H1 (cell line): ENCODE results near the gene TBX15. TPM values are rescaled to one million over a fixed set of nuclear protein-coding genes. Genes with fewer than 3 reads are reported as not detected.

Source experiments
- CBX5 ChIP-seq: fragments of 300-800, 300-1000 bp; sonication (generic); IDR thresholded peaks from 2 replicates; pipeline ENCODE4 v1.7.1; 2016; ENCODE audit warnings: antibody characterized with exemption, low read length, low read depth
- GABPA ChIP-seq: IDR thresholded peaks from 2 replicates; pipeline ENCODE4 v1.6.1; 2011; ENCODE audit warnings: mild to moderate bottlenecking, low read length, moderate library complexity, borderline replicate concordance; ENCODE audit not compliant: insufficient read depth
- POLR2AphosphoS5 ChIP-seq: IDR thresholded peaks from 2 replicates; pipeline ENCODE4 v1.6.1; 2011; ENCODE audit warnings: low read depth, low read length
- RFX5 ChIP-seq: IDR thresholded peaks from 2 replicates; pipeline ENCODE4 v1.6.1; 2011; ENCODE audit warnings: low read depth, low read length, improper control_type of control experiment, borderline replicate concordance
- RNF2 ChIP-seq: fragments of 200-900, 300-1000 bp; sonication (generic); IDR thresholded peaks from 2 replicates; pipeline ENCODE4 v1.7.1; 2016; ENCODE audit warnings: borderline replicate concordance, low read depth, mild to moderate bottlenecking, antibody characterized with exemption, low read length; ENCODE audit not compliant: poor library complexity, severe bottlenecking; ENCODE audit errors: missing control alignments
- SUZ12 ChIP-seq: fragments of 200-600 bp; sonication (generic); IDR thresholded peaks from 2 replicates; pipeline ENCODE4 v1.6.1; 2012; ENCODE audit warnings: mild to moderate bottlenecking, inconsistent platforms, low read length, moderate library complexity, mixed read lengths
- polyA plus RNA-seq, 7 experiments: library from polyadenylated mRNA; depleted of rRNA in 3 of 7; stranded (reverse) in 5 of 7; unstranded in 2 of 7; fragments of >200 nt in 5 of 7; fragments of 200-250 nt in 2 of 7; gene quantifications; 1 replicate in 5 of 7; 2 replicates in 1 of 7; 4 replicates in 1 of 7; pipeline versions ENCODE4 v1.2.1 to v1.2.3, GENCODE V29; 2011 to 2013; ENCODE audit warnings: missing spikeins in 2 of 7, mixed read lengths in 2 of 7
- total RNA-seq: library from RNA; stranded (reverse); fragmentation: NEBNext Ultra II Directional; extraction: Animal tissue kit (Norgen Biotek cat#: 25700); gene quantifications from 2 replicates; pipeline ENCODE4 v1.2.1, GENCODE V29; 2021
- TF ChIP-seq, protein P1 (sequence below): IDR thresholded peaks from 2 replicates; pipeline ENCODE4 v1.6.1; 2011; ENCODE audit warnings: low read length, improper control_type of control experiment
- TF ChIP-seq, protein P2 (sequence below): IDR thresholded peaks from 2 replicates; pipeline ENCODE4 v1.6.1; 2012; ENCODE audit warnings: inconsistent platforms

The TBX15 gene
- total and polyA plus RNA-seq, 2 of the 8 experiments (the other 6 are each of a cell fraction or from before 2014, with no cell fraction given) = 0.14 to 0.24 TPM

DNA sequence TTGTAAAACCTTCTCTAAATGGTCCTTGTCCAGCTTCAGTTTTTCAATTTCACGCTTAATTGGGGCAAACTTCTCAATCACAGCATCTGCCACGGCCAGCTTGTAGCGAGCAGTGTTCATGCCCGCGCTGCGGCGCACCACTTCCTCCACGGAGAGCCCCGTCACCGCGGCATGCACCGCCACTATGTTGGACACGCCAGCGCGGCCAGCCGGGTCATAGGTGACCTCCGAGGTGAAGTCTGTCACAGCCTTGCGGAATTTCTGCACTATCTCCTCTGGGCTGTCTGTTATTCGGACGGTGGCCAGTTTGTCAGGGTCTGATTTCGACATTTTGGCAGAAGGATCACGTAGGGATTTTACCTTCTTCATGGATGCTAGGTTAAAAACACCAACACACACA lies 44.8 kb upstream of the TBX15 start (continued):
- TF ChIP-seq RNF2 = no peak
- no peak for TF ChIP-seq CBX5
- TF ChIP-seq SUZ12 = no peak
- no peak for TF ChIP-seq POLR2AphosphoS5
- TF ChIP-seq, protein P1, sequence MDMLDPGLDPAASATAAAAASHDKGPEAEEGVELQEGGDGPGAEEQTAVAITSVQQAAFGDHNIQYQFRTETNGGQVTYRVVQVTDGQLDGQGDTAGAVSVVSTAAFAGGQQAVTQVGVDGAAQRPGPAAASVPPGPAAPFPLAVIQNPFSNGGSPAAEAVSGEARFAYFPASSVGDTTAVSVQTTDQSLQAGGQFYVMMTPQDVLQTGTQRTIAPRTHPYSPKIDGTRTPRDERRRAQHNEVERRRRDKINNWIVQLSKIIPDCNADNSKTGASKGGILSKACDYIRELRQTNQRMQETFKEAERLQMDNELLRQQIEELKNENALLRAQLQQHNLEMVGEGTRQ = no peak
- TF ChIP-seq GABPA = no peak
- no peak for TF ChIP-seq RFX5
- TF ChIP-seq, protein P2, sequence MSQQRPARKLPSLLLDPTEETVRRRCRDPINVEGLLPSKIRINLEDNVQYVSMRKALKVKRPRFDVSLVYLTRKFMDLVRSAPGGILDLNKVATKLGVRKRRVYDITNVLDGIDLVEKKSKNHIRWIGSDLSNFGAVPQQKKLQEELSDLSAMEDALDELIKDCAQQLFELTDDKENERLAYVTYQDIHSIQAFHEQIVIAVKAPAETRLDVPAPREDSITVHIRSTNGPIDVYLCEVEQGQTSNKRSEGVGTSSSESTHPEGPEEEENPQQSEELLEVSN = no peak
